ENCODE data around the gene CATSPERB.
"Not testable (repeated sequence)": the region's sequence is repeated elsewhere in the genome, so short reads cannot be mapped to it uniquely, and the experiment has no call there.

CATSPERB gene

GRCh38 chr14:91731018-91731417 is 868 bp downstream of the CATSPERB start:
- FAIRE-seq: no peak

DNA sequence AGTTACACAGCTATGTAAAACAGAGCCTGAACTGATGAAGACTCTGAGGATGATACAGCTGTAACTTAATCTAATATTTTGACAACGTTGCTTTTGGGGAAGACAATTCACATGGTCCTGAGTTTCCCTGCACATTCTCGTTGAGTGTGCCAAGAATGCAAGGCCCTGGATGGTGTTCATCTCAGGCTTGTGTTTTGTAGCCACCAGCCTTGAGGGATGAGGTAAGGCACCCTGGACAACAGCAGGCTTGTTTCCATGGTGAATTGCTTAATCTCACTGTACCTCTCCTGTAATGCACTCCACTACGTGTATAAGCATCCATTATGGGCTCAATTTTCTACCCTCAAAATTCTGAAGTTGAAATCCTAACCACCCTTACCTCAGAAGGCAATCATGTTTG is 2.1 kb downstream of the CATSPERB start:
- no peak for FAIRE-seq

GRCh38 chr14:91728616-91729183 is 3.2 kb downstream of the CATSPERB start:
- FAIRE-seq: no peak

DNA sequence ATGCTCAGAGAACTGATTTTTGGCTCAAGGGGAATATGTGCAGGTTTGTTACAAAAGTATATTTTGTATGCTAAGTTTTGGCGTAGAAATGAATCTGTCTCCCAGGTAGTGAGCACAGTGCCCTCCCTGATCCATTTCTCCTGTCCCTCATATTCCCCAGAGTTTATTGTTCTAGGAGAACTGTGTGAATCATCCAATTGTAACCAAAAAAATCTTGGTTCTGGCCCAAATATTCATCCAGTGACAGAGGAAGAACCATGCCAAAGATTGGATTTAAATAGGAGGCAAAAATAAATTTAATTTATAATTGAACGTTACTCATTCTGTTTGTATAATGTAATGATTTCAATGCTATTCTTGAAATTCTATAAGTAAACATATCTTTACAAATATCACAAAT is 4.8 kb downstream of the CATSPERB start:
- no peak for FAIRE-seq

DNA sequence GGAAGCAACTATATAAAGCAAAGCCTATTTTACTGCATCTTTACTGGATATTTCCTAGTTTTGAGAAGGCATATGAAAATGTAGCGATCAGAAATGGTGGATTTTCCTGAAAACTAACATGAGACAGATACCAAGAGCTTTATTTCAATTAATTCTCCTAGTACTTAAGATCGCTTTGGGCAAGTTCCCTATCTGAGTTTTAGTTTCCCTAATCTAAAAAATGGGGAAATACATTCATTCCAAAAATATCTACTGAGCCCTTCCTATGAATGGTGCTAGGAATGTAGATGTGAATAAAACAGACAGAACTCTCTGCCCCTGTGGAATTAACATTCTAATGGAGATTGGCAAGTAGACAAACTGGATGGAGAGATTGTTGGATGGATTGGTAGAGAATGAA is 8.4 kb downstream of the CATSPERB start:
- FAIRE-seq: no peak

DNA sequence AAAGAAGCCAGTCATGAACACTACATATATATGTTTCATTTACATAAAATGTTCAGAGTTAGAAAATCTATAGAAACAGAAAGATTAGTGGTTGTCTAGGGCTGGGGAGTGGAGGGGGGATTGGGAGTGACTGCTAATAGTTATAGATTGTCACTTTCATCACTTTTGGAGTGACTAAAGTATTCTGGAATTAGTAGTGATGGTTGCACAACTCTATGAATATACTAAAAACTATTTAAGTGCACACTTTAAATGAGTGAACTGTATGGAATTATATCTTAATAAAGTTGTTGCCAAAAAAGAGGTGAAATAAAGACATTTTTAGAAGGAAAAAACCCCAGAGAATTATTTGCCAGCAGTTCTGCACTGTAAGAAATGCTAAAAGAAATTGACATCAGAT is 9.5 kb downstream of the CATSPERB start:
- no peak for FAIRE-seq

DNA sequence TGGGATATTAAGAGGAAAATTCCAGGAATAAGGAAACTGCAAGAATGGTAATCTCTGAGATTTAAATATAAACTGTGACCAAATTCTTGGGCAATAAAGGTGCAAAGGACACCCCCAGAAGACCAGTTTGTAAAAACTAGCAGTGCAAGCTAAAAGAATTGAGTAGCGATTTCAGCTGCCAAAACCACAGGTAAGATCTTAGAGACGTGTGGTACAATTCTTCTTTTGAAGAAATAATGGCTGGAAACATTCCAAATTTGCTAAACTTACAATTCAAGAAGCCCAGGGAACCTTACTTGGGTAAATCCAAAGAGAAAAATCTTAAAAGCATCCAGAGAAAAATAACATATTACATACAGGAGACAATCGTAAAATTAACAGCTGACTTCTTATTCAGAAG is 12.0 kb downstream of the CATSPERB start:
- no peak for FAIRE-seq

DNA sequence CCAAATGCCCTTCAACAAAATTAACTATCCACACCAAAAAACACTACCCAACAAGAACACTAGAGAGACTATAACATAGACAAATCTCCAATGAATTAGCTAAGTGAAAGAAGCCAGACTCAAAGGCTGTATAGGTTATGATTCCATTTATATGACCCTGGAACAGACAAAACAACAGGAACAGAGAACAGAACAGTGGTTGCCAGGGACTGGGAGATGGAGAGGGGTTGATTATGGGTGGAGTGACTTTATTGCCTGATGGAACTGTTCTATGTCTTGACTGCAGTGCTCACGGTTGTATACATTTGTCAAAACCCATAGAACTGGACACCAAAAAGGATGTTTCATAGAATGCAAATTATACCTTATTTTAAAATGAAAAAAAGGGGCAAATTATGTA is 14.9 kb downstream of the CATSPERB start:
- FAIRE-seq: no peak

DNA sequence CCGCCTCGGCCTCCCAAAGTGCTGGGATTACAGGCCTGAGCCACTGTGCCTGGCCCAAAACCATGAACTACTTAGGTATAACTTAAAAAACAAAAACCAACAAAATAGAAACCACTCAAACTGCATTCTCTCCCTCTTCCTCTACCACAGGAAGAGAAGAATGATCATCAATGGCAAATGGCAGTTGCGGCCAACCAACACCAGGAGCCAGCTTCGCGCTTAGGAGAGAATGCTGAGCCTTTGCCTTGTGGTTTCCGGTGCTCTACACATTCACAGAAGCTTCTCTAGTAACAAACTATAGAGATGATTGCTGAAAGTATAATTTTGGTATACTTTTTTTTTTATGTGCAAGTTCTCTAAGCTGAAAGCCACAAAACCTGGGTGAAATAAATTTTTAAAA is 17.1 kb downstream of the CATSPERB start:
- FAIRE-seq: no peak

DNA sequence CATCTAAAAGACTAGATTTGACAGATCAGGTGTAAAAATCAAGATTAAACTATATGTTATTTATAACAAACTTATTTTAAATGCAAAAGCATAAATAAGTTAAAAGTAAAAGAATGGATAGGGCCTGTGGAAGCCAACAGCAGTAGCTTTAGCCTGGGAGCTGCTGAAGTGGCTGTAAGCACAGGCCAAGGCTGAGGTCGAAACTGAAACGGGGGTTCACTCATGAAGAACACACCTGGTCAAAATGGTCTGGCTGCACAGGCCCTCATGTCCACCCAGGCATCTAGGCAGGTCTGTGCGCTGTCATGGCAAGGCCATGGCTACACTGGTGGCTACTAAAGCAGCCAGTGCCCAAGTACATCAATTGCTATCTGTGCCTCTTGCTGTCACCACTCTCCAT is 23.1 kb downstream of the CATSPERB start:
- no peak for FAIRE-seq

GRCh38 chr14:91706996-91707395 is 24.9 kb downstream of the CATSPERB start:
- no peak for FAIRE-seq

DNA sequence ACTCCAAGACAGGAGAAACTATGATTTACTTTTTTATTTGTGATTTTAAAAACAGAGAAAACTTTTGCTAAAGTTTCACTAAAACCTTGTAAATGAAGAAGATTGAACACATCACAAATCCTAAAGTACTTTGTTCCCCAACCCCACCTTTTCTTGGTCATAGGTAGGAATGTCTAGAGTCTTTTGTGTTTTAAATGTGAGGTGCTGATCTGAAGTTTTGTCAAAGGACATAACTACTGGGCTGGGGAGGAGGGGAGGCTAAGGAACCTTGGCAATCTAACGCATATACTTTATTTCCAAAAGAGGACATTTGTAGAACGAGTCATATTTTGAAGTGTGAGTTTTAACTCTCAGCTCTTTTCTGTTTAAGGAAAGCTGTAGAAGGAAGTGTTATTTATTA is 37.2 kb downstream of the CATSPERB start:
- no peak for FAIRE-seq

GRCh38 chr14:91693346-91693745 is 38.5 kb downstream of the CATSPERB start:
- FAIRE-seq: no peak

- no peak for FAIRE-seq
These were observed 39.8 kb downstream of the CATSPERB start for GRCh38 chr14:91692075-91692474.

DNA sequence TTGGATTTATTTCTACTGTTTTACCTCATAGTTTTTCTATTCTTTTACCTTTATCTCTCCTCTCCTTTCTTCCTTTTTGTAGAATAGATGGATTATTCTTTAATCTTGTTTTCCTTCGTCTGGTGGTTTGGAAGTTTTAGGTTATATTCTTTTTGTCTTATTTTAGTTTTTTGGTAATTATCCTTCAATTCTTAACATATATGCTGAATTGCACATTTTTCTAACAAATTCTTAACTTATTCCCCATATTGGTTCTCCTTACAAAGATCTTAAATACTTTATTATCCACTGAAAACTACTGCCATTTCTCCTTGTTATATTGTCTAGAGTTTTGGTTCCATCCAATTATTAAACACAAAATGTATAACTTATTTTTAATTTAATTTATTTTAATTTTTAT is 42.3 kb downstream of the CATSPERB start:
- FAIRE-seq: peak; percentile 47

DNA sequence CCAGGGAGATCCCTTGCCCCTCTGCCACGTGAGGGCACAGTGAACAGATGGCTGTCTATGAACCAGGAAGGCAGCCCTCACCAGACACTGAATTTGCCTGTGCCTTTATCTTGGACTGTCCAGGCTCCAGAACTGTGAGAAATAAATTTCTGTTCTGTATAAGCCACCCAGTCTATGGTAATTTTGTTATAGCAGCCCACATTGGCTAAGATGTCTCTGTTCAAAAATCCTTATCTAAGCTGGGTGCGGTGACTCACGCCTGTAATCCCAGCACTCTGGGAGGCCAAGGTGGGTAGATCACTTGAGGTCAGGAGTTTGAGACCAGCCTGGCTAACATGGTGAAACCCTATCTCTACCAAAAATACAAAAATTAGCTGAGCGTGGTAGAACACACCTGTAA is 44.5 kb downstream of the CATSPERB start:
- not testable (repeated sequence) for FAIRE-seq

DNA sequence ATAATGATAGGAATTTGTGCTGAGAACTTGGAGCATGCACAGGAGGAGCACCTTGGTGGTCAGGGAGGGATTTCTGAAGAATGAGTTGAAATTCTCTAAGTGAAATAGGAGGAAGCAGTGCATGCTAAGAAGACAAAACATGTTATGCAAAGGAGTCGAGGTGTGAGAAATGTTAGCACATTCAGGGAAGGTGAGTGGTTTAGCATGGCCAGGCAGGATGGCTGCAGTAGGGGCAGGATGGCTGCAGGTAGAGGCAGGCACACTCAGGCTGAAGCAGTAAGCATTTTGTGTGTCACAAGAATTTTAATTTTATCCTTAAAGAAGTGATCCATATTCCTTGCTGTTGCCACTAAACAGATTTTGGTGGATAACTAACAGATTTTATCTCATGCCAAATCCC is 46.3 kb downstream of the CATSPERB start:
- FAIRE-seq: no peak

DNA sequence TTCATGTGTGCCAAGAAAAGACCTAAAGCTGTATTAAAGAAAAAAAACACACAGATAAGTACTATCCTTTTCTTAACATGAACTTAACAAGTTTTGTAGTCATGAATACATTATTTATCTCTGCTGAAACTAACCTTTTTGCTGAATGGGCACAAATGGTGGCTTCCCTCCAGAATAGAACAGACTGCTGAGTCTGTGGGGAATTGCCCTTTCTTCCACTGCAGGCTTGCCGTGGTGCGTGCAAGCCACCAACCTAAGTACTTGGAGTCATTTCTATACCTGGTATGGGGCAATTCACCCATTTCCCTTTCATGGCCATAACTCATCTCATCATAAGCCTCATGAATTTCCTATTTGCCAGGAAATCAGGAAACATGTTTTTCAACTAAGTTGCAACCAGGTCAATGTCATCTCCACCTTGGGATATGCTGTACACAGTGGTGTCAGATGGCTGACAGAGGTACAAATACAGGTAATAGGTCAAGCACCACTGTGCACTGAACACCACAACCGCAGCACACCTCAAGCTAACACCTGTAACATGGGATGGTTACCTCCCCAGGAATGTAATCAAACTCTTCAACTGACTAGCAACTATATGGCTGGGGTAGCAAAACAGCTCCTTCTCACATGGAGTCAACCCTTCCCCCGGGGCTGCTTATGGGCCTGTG is 49.9 kb downstream of the CATSPERB start:
- no peak for FAIRE-seq

DNA sequence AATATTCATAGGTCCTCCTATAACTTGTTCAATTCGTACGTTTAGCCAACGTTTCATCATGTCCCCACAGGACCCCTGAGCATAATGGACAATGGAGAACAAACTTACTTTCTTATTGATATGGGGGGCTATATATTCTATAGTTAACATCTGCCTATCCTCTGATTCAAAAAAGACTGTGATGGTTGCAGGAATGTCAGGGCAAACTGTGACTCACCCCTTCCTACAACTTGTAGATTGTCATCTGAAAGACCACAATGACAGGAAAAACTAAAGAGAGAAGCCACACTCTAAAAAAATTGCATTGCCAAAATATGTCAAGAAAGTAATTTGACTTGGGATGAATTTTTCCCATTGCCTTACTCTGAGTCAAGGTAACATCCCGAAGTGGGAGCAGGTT is 50.8 kb downstream of the CATSPERB start:
- no peak for FAIRE-seq

DNA sequence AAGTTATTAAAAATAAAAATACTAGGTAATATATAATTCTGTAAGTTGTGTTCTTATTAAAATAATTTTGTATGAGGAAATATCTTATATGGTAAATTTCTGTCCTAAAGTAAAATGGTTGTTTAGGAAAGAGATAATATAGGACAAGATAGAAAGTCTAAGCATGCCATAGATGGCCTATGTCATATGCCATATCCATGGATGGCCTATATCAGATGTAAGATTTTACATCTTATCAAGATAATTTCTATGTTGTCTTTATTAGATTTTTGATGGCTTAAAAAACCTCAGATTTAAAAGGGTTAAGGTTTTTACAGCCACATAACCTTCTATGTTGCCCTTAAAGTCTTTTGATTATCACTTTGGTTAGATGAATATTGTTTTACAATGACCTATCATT is 52.6 kb downstream of the CATSPERB start:
- no peak for FAIRE-seq

DNA sequence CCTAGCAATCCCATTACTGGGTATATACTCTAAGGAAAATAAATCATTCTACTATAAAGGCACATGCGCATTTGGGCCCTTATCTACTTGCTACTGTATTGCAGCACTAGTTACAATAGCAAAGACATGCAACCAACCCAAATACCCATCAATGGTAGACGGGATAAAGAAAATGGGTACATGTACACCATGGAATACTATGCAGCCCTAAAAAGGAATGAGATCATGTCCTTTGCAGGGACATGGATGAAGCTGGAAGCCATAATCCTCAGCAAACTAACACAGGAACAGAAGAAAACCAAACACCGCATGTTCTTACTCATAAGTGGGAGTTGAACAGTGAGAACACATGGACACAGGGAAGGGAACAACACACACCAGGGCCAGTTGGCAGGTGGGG is 54.2 kb downstream of the CATSPERB start:
- FAIRE-seq: not testable (repeated sequence)

GRCh38 chr14:91674911-91675310 is 57.0 kb downstream of the CATSPERB start:
- no peak for FAIRE-seq

DNA sequence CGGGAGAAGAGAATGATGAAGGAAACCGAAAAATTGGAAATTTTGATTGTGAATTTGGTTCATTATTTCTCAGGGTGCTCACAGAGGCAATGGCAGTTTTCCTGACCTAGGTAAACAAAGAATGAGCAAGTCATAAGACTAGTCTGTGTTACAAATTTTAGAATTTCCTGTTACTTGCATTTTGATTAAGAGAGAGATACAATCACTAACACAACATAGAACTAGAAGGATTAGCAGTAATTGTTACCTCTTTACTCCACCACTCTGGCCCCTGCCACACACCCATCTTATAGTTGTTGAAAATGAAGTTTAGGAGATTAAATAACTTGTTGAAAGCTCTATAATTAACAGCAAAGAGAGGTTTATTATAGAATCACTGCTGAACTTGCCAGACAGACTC is 62.0 kb downstream of the CATSPERB start:
- FAIRE-seq: no peak

GRCh38 chr14:91667101-91667500 is 64.8 kb downstream of the CATSPERB start:
- FAIRE-seq: not testable (repeated sequence)

DNA sequence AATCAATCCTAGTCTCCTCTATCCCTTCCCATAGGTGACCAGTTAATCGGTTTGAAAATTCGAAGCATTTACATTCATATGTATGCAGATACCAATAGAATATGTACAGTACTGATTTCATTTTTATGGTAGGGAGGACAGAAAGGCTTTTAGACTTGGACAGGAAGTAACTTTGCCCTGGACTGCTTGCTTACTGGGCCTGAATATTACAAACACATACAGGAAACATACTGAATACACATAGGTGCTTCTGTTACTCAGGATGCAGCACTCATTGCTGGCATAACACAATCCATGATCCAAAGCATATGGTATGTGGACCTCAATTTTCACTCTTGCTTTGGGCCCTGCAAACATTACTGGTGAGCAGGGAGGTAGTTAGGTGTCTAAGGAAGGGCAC is 71.1 kb downstream of the CATSPERB start:
- no peak for FAIRE-seq
